K562 (cell line): ENCODE data around the gene LRCH1.

Source experiments
- BRCA1 ChIP-seq, 2 experiments: fragments of 450-650 bp in 1 of 2; sonication (generic) in 1 of 2; formaldehyde crosslinking in 1 of 2; IDR thresholded peaks; 2 replicates each; pipeline versions ENCODE4 v1.5.0 to v1.6.1; 2017 to 2020; ENCODE audit warnings: mild to moderate bottlenecking in 1 of 2, missing genetic modification reagents in 1 of 2
- COPS2 ChIP-seq: fragments of 450-650 bp; conservative IDR thresholded peaks from 2 replicates; pipeline ENCODE4 v1.6.1; 2016; ENCODE audit warnings: mild to moderate bottlenecking, moderate library complexity
- EP300 ChIP-seq: IDR thresholded peaks from 2 replicates; pipeline ENCODE4 v1.6.1; 2012; ENCODE audit warnings: low read length, improper control_type of control experiment
- EZH2 ChIP-seq: IDR thresholded peaks from 2 replicates; pipeline ENCODE4 v1.6.1; 2012; ENCODE audit warnings: low read depth, mild to moderate bottlenecking, inconsistent platforms, low read length, borderline replicate concordance
- KAT2B ChIP-seq: IDR thresholded peaks from one replicate; pipeline ENCODE4 v1.6.1; 2012; ENCODE audit warnings: low read depth, mild to moderate bottlenecking, control low read depth, inconsistent platforms, low read length, moderate library complexity
- POLR2AphosphoS5 ChIP-seq: IDR thresholded peaks from 2 replicates; pipeline ENCODE4 v1.6.1; 2011; ENCODE audit warnings: mild to moderate bottlenecking, low read depth, low read length, moderate library complexity; ENCODE audit not compliant: control insufficient read depth, insufficient read depth
- SLC30A9 ChIP-seq: fragments of 250-450 bp; sonication (Bioruptor Pico); IDR thresholded peaks from 2 replicates; pipeline ENCODE4 v1.8.0; 2022; ENCODE audit warnings: mild to moderate bottlenecking, moderate library complexity
- ZNF263 ChIP-seq: sonication (generic); formaldehyde crosslinking; IDR thresholded peaks from 2 replicates; pipeline ENCODE4 v1.8.0; 2022; ENCODE audit warnings: mild to moderate bottlenecking, missing genetic modification reagents, borderline replicate concordance
- ZNF3 ChIP-seq: fragments of 250-450 bp; sonication (Bioruptor Pico); IDR thresholded peaks from 2 replicates; pipeline ENCODE4 v1.5.0; 2021; ENCODE audit warnings: mild to moderate bottlenecking, moderate library complexity
- TF ChIP-seq, protein P1 (sequence below), 3 experiments: IDR thresholded peaks in 2 of 3; conservative IDR thresholded peaks in 1 of 3; 2 replicates each; pipeline ENCODE4 v1.5.1; 2011 to 2012; ENCODE audit warnings: low read length in 3 of 3, mild to moderate bottlenecking in 3 of 3, control low read depth in 2 of 3, improper control_type of control experiment in 1 of 3, inconsistent platforms in 1 of 3, low read depth in 1 of 3, mixed read lengths in 1 of 3, moderate library complexity in 1 of 3; ENCODE audit not compliant: insufficient read depth in 2 of 3

DNA sequence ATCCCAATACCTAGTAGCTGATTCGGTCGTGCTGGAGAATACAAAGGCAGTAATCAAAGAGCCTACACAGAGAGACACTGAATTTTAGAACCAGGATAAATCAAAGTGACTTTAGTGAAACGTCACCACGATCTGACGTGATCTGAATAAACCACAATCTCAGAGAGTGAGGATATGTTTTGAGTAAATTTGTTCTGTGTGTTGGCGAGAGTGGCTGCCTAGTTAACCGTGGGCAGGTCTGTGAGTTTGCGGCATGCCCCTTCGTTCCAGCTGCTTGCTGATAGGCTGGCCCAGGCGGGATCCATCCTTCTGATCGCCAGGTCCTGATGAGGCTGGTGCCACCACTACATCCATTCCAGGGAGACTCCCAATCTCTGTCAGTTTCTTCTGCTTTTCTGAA is 40.4 kb downstream of the LRCH1 start:
- TF ChIP-seq BRCA1 (IDR thresholded peaks at IDR 0.05) (no peak), BRCA1 (CRISPR knock-in tag; IDR thresholded peaks at IDR 0.05) (no peak), EZH2 (no peak), SLC30A9 (CRISPR knock-in tag) (no peak), ZNF3 (CRISPR knock-in tag) (no peak), KAT2B (no peak), COPS2 (no peak), EP300 (no peak), ZNF263 (CRISPR knock-in tag) (no peak), POLR2AphosphoS5 (no peak)
- TF ChIP-seq, protein P1, sequence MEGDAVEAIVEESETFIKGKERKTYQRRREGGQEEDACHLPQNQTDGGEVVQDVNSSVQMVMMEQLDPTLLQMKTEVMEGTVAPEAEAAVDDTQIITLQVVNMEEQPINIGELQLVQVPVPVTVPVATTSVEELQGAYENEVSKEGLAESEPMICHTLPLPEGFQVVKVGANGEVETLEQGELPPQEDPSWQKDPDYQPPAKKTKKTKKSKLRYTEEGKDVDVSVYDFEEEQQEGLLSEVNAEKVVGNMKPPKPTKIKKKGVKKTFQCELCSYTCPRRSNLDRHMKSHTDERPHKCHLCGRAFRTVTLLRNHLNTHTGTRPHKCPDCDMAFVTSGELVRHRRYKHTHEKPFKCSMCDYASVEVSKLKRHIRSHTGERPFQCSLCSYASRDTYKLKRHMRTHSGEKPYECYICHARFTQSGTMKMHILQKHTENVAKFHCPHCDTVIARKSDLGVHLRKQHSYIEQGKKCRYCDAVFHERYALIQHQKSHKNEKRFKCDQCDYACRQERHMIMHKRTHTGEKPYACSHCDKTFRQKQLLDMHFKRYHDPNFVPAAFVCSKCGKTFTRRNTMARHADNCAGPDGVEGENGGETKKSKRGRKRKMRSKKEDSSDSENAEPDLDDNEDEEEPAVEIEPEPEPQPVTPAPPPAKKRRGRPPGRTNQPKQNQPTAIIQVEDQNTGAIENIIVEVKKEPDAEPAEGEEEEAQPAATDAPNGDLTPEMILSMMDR (IDR thresholded peaks at IDR 0.05 in 2 of 3, conservative IDR thresholded peaks at IDR 0.05 in 1 of 3; ENCODE audit: insufficient read depth in 2 of 3, low read depth in 1 of 3, low read length in 3 of 3), result no peak
